ENCODE data around the gene IL20RB. TPM values are rescaled to one million over a fixed set of nuclear protein-coding genes. Genes with fewer than 3 reads are reported as not detected.

Gene IL20RB
- total and polyA plus RNA-seq, 7 experiments from 2014 or later, result 0.33 to 3.5 (median 2.4) TPM; not detected in 1

GRCh38 chr3:136916223-136916622 lies 41.6 kb upstream of the IL20RB start:
- Histone ChIP-seq H3K27ac (ENCODE audit: low read depth, low read length) (no peak overlapping the region), H3K4me1 (ENCODE audit: control insufficient read depth in 2 of 2, insufficient read depth in 2 of 2, low read length in 2 of 2) (peaks cover 31 to 70% of the 10 kb centered on the region in 2 donors), H3K36me3 (ENCODE audit: control insufficient read depth in 2 of 3, insufficient read depth in 3 of 3, low read length in 3 of 3) (peaks cover 0 to 3% (median 0%) of the 10 kb centered on the region in 3 experiments), H3K27me3 (ENCODE audit: control insufficient read depth in 2 of 2, insufficient read depth in 2 of 2, low read length in 2 of 2) (no peaks in the 10 kb centered on the region), H3K4me3 (ENCODE audit: low read length) (no peak overlapping the region), H3K9me3 (ENCODE audit: control insufficient read depth in 2 of 3, low read length in 3 of 3) (no peaks in the 10 kb centered on the region)
- POLR2A ChIA-PET, result no interaction called here
- DNase-seq, result no peak
- ATAC-seq, result no peak
- intact Hi-C loops (cut with micrococcal nuclease), result no loop called here
- Mint-ChIP-seq H3K27me3 (no peaks in the 10 kb centered on the region), H3K27ac (peak overlapping the region in 3 of 9 donors; percentile 27 to 69 (median 45)), H3K9me3 (peaks cover 0 to 22% (median 4%) of the 10 kb centered on the region in 11 donors), H3K36me3 (peaks cover 6 to 51% (median 34%) of the 10 kb centered on the region in 5 donors), H3K4me3 (peak overlapping the region in 2 of 10 donors; percentile 26 to 55), H3K4me1 (peaks cover 55 to 100% (median 93%) of the 10 kb centered on the region in 7 donors)
- CTCF ChIA-PET, result interaction anchor here (1.2 kb wide), 1 partner anchor 98 kb away, joined by 3 read pairs; no protein-coding TSS in a partner anchor

- no peaks in the 10 kb centered on the region for H3K27me3 Mint-ChIP-seq
- H3K27ac Mint-ChIP-seq, result peak overlapping the region in 6 of 9 donors; percentile 6 to 83 (median 70)
- peaks cover 0 to 7% (median 0%) of the 10 kb centered on the region in 11 donors for H3K9me3 Mint-ChIP-seq
- POLR2A ChIA-PET, result interaction anchor here (0.7 to 2.7 kb wide), 4 partner anchors 10 to 195 kb away, joined by 3 to 14 read pairs (median 6); partner anchors contain the start of genes NCK1 and STAG1
- H3K27me3 ChIP-seq (ENCODE audit: control insufficient read depth in 2 of 2, insufficient read depth in 2 of 2, low read length in 2 of 2), result no peaks in the 10 kb centered on the region
- ATAC-seq (peak; percentile 94), DNase-seq (peak in 7 of 9 donors; percentile 8 to 51 (median 40))
- peak overlapping the region; percentile 38 for H3K27ac ChIP-seq (ENCODE audit: low read depth, low read length)
- H3K4me1 Mint-ChIP-seq, result peaks cover 60 to 94% (median 90%) of the 10 kb centered on the region in 7 donors
- H3K36me3 ChIP-seq (ENCODE audit: control insufficient read depth in 2 of 3, insufficient read depth in 3 of 3, low read length in 3 of 3), result no peaks in the 10 kb centered on the region
- CTCF ChIA-PET, result interaction anchor here (0.6 kb wide), 1 partner anchor 22 kb away, joined by 3 read pairs; no protein-coding TSS in a partner anchor
- peak overlapping the region in 8 of 10 donors; percentile 47 to 69 (median 60) for H3K4me3 Mint-ChIP-seq
- H3K4me1 ChIP-seq (ENCODE audit: control insufficient read depth in 2 of 2, insufficient read depth in 2 of 2, low read length in 2 of 2), result peaks cover 21 to 78% of the 10 kb centered on the region in 2 donors
- no peak overlapping the region for H3K4me3 ChIP-seq (ENCODE audit: low read length)
- peaks cover 4 to 39% (median 13%) of the 10 kb centered on the region in 5 donors for H3K36me3 Mint-ChIP-seq
- H3K9me3 ChIP-seq (ENCODE audit: control insufficient read depth in 2 of 3, low read length in 3 of 3), result no peaks in the 10 kb centered on the region
- intact Hi-C loops (cut with micrococcal nuclease), result loop anchor here (1.0 to 5.0 kb wide), 8 partner anchors 9 to 728 kb away; partner anchors contain the start of genes NCK1 (in 2 of the 2) and SLC35G2 (in 1 of the 2)
Measured at GRCh38 chr3:136919799-136920580, 37.8 kb upstream of the IL20RB start.

GRCh38 chr3:136920904-136921611 lies 36.7 kb upstream of the IL20RB start:
- peaks cover 57 to 91% (median 85%) of the 10 kb centered on the region in 7 donors for H3K4me1 Mint-ChIP-seq
- H3K4me3 Mint-ChIP-seq, result peak overlapping the region in 6 of 10 donors; percentile 15 to 69 (median 49)
- peak overlapping the region in 8 of 9 donors; percentile 18 to 83 (median 36) for H3K27ac Mint-ChIP-seq
- Histone ChIP-seq H3K4me1 (ENCODE audit: control insufficient read depth in 2 of 2, insufficient read depth in 2 of 2, low read length in 2 of 2) (peaks cover 20 to 77% of the 10 kb centered on the region in 2 donors), H3K27me3 (ENCODE audit: control insufficient read depth in 2 of 2, insufficient read depth in 2 of 2, low read length in 2 of 2) (no peaks in the 10 kb centered on the region), H3K36me3 (ENCODE audit: control insufficient read depth in 2 of 3, insufficient read depth in 3 of 3, low read length in 3 of 3) (no peaks in the 10 kb centered on the region), H3K27ac (ENCODE audit: low read depth, low read length) (no peak overlapping the region), H3K9me3 (ENCODE audit: control insufficient read depth in 2 of 3, low read length in 3 of 3) (no peaks in the 10 kb centered on the region), H3K4me3 (ENCODE audit: low read length) (peak overlapping the region; percentile 29)
- peaks cover 0 to 7% (median 0%) of the 10 kb centered on the region in 11 donors for H3K9me3 Mint-ChIP-seq
- DNase-seq (no peak), ATAC-seq (peak; percentile 38)
- H3K27me3 Mint-ChIP-seq, result no peaks in the 10 kb centered on the region
- peaks cover 4 to 30% (median 8%) of the 10 kb centered on the region in 5 donors for H3K36me3 Mint-ChIP-seq
- ChIA-PET CTCF (no interaction called here), POLR2A (no interaction called here)
- intact Hi-C loops (cut with micrococcal nuclease), result loop anchor here in 1 of 2 donors (1.0 to 5.0 kb wide), 2 partner anchors 11 to 729 kb away; no protein-coding TSS in a partner anchor

- Mint-ChIP-seq H3K36me3 (peaks cover 8 to 43% (median 35%) of the 10 kb centered on the region in 5 donors), H3K27ac (no peak overlapping the region), H3K27me3 (no peaks in the 10 kb centered on the region), H3K9me3 (peaks cover 0 to 4% (median 0%) of the 10 kb centered on the region in 11 donors), H3K4me3 (no peak overlapping the region), H3K4me1 (peaks cover 42 to 82% (median 77%) of the 10 kb centered on the region in 7 donors)
- intact Hi-C loops (cut with micrococcal nuclease), result loop anchor here in 1 of 2 donors (2.0 kb wide), 1 partner anchor 17 kb away; no protein-coding TSS in a partner anchor
- ATAC-seq (no peak), DNase-seq (no peak)
- Histone ChIP-seq H3K27ac (ENCODE audit: low read depth, low read length) (no peak overlapping the region), H3K27me3 (ENCODE audit: control insufficient read depth in 2 of 2, insufficient read depth in 2 of 2, low read length in 2 of 2) (no peaks in the 10 kb centered on the region), H3K9me3 (ENCODE audit: control insufficient read depth in 2 of 3, low read length in 3 of 3) (no peaks in the 10 kb centered on the region), H3K4me3 (ENCODE audit: low read length) (no peak overlapping the region), H3K36me3 (ENCODE audit: control insufficient read depth in 2 of 3, insufficient read depth in 3 of 3, low read length in 3 of 3) (peaks cover 0 to 4% (median 3%) of the 10 kb centered on the region in 3 experiments), H3K4me1 (ENCODE audit: control insufficient read depth in 2 of 2, insufficient read depth in 2 of 2, low read length in 2 of 2) (peaks cover under 1 to 38% of the 10 kb centered on the region in 2 donors)
- ChIA-PET POLR2A (interaction anchor here (0.8 to 1.2 kb wide), 2 partner anchors 10 to 64 kb away, joined by 3 to 4 read pairs; partner anchors contain the start of gene NCK1), CTCF (interaction anchor here (0.7 kb wide), 1 partner anchor 13 kb away, joined by 3 read pairs; no protein-coding TSS in a partner anchor)
Measured at GRCh38 chr3:136925425-136926190, 32.2 kb upstream of the IL20RB start.

GRCh38 chr3:136928240-136928639 lies 29.5 kb upstream of the IL20RB start:
- H3K4me1 Mint-ChIP-seq, result peaks cover 34 to 83% (median 75%) of the 10 kb centered on the region in 7 donors
- H3K4me3 Mint-ChIP-seq, result peak overlapping the region in 1 of 10 donors; percentile 36
- ATAC-seq (no peak), DNase-seq (no peak)
- Histone ChIP-seq H3K4me3 (ENCODE audit: low read length) (no peak overlapping the region), H3K9me3 (ENCODE audit: control insufficient read depth in 2 of 3, low read length in 3 of 3) (no peaks in the 10 kb centered on the region), H3K4me1 (ENCODE audit: control insufficient read depth in 2 of 2, insufficient read depth in 2 of 2, low read length in 2 of 2) (peaks cover 17 to 30% of the 10 kb centered on the region in 2 donors), H3K36me3 (ENCODE audit: control insufficient read depth in 2 of 3, insufficient read depth in 3 of 3, low read length in 3 of 3) (peaks cover 0 to 4% (median 3%) of the 10 kb centered on the region in 3 experiments), H3K27me3 (ENCODE audit: control insufficient read depth in 2 of 2, insufficient read depth in 2 of 2, low read length in 2 of 2) (no peaks in the 10 kb centered on the region), H3K27ac (ENCODE audit: low read depth, low read length) (no peak overlapping the region)
- H3K36me3 Mint-ChIP-seq, result peaks cover 7 to 41% (median 28%) of the 10 kb centered on the region in 5 donors
- H3K27me3 Mint-ChIP-seq, result no peaks in the 10 kb centered on the region
- CTCF ChIA-PET, result no interaction called here
- intact Hi-C loops (cut with micrococcal nuclease), result no loop called here
- POLR2A ChIA-PET, result no interaction called here
- H3K9me3 Mint-ChIP-seq, result no peaks in the 10 kb centered on the region
- H3K27ac Mint-ChIP-seq, result peak overlapping the region in 3 of 9 donors; percentile 7 to 31 (median 18)

Data from naive thymus-derived CD4-positive, alpha-beta T cell (primary cell).